Tibial nerve (tissue), 4 donors: ENCODE results near the gene NCDN. TPM values are rescaled to one million over a fixed set of nuclear protein-coding genes. Genes with fewer than 3 reads are reported as not detected.

ENCODE experiments used
- DNase-seq, 2 donors: peaks; one replicate each; pipeline ENCODE4 v3.0.0-alpha.2; 2019; ENCODE audit warnings: low spot score in 2 of 2
- H3K27ac ChIP-seq, 4 donors: fragments of 200-600 bp; sonication (generic) in 3 of 4; one replicate each; pipeline ENCODE4 v1.5.1; 2017 to 2019; ENCODE audit warnings: mild to moderate bottlenecking in 1 of 4
- H3K27me3 ChIP-seq, 2 donors: fragments of 200-600 bp; sonication (generic) in 1 of 2; one replicate each; pipeline versions ENCODE4 v1.5.1 to v1.6.0; 2017 to 2019
- H3K36me3 ChIP-seq, 3 donors: fragments of 200-600 bp; sonication (generic); one replicate each; pipeline ENCODE4 v1.5.1; 2018 to 2019
- H3K4me1 ChIP-seq, 4 donors: fragments of 200-600 bp; sonication (generic) in 3 of 4; one replicate each; pipeline ENCODE4 v1.5.1; 2017 to 2019
- H3K4me3 ChIP-seq, 4 donors: fragments of 200-600 bp; sonication (generic) in 3 of 4; one replicate each; pipeline ENCODE4 v1.5.1; 2017 to 2019; ENCODE audit warnings: mild to moderate bottlenecking in 1 of 4, moderate library complexity in 1 of 4
- H3K9me3 ChIP-seq, 4 donors: fragments of 200-600 bp; sonication (generic) in 3 of 4; one replicate each; pipeline ENCODE4 v1.5.1; 2017 to 2019
- EP300 ChIP-seq, 2 donors: sonication (generic); formaldehyde crosslinking; IDR thresholded peaks; one replicate each; pipeline ENCODE4 v1.6.1; 2017; ENCODE audit warnings: antibody characterized with exemption in 2 of 2, mild to moderate bottlenecking in 1 of 2
- POLR2A ChIP-seq, 2 donors: fragments of 450-650 bp; IDR thresholded peaks; one replicate each; pipeline ENCODE4 v1.6.1; 2017; ENCODE audit warnings: antibody characterized with exemption in 2 of 2, mild to moderate bottlenecking in 2 of 2, moderate library complexity in 2 of 2
- WGBS, 2 donors: methylation state at CpG; one replicate each; pipeline ENCODE4 v1.1.5; 2018; 5-methylcytosine and 5-hydroxymethylcytosine counted together
- total RNA-seq, 4 donors: library from RNA; depleted of rRNA; stranded (reverse); fragments of >200 nt; gene quantifications; one replicate each; pipeline ENCODE4 v1.1.0, GENCODE V29; 2016
- TF ChIP-seq, protein P1 (sequence below), 5 experiments: fragments of 200-600 bp in 3 of 5; fragments of 450-650 bp in 2 of 5; sonication (generic) in 3 of 5; IDR thresholded peaks; one replicate each; pipeline ENCODE4 v1.5.1; 2016 to 2019; ENCODE audit warnings: antibody characterized with exemption in 5 of 5, mild to moderate bottlenecking in 3 of 5, moderate library complexity in 2 of 5

The NCDN gene
- total RNA-seq, 4 donors from 2014 or later: 25.9 to 36.9 (median 29.3) TPM

DNA sequence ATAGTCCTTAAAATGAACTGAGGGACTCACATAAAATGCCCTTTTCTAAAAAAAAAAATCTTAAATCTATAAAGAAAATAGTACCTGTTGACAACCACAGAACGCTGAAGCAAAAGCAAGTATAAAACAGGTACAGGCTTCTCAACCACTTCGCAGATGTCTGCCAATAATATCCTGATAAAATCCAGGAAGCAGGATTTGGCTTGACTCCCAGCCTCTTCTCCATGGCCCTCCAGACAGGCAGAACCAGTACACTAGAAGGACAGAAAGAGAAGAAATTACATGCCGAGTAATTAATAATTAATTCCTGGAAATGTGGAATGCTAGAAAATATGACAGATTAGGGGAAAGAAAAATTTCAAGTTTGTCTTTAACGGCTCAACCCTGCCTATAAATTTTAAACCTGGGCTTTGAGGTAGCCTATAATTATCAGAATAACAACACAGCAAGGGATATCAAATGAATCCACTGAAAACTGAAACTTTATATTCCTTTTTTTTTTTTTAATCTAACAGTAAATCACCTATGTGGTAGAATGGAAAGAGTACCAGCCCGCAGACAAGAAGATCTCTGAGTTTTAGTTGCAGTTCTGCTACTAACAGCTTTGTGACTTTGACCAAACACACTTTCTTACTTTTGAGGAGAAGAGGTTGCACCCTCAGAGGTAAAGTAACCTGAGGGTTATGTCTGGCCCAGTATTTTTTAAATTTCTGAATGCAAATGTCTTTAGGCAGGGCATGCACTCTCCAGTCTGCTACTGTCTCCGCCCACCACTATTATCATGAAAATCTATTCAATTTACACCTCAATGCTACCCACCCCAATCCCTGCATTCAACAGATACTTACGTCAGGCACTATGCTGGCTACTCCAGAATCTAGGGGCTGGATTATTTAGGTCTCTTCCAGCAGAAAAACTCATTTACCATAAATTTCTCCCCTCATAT lies 3.1 kb upstream of the NCDN start:
- 58 to 64% methylated on average over 7 of the region's 7 CpGs for WGBS, 2 donors
- Histone ChIP-seq H3K27me3 (no peaks in the 10 kb centered on the region), H3K9me3 (no peaks in the 10 kb centered on the region), H3K4me3 (no peak overlapping the region), H3K36me3 (peaks cover 0 to 37% (median 6%) of the 10 kb centered on the region in 3 donors), H3K4me1 (peaks cover 0 to 65% (median 30%) of the 10 kb centered on the region in 4 donors), H3K27ac (peak overlapping the region in 3 of 4 donors; percentile 1 to 99 (median 98))
- TF ChIP-seq EP300 (IDR thresholded peaks at IDR 0.05): no peak
- TF ChIP-seq, protein P1, sequence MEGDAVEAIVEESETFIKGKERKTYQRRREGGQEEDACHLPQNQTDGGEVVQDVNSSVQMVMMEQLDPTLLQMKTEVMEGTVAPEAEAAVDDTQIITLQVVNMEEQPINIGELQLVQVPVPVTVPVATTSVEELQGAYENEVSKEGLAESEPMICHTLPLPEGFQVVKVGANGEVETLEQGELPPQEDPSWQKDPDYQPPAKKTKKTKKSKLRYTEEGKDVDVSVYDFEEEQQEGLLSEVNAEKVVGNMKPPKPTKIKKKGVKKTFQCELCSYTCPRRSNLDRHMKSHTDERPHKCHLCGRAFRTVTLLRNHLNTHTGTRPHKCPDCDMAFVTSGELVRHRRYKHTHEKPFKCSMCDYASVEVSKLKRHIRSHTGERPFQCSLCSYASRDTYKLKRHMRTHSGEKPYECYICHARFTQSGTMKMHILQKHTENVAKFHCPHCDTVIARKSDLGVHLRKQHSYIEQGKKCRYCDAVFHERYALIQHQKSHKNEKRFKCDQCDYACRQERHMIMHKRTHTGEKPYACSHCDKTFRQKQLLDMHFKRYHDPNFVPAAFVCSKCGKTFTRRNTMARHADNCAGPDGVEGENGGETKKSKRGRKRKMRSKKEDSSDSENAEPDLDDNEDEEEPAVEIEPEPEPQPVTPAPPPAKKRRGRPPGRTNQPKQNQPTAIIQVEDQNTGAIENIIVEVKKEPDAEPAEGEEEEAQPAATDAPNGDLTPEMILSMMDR (IDR thresholded peaks at IDR 0.05): no peak
- DNase-seq: no peak

DNA sequence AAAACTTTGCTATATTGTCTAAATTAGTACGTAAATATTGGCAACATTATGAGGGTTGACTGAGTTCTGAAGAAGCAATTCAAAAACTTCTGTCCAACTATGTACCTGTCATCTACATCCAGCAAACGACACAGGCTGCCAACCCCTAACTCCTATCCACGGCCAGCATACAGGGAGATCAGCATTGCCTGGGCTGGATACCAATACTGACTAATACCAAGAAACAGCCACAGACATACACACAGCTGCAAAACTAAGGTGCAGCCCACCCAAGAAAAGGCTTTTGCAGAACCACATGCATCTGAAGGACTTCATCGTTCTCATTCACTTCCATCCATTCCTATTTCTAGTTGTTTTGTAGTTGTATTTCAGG lies 2.4 kb upstream of the NCDN start:
- H3K36me3 ChIP-seq: peaks cover 0 to 39% (median 6%) of the 10 kb centered on the region in 3 donors
- no peak for DNase-seq
- TF ChIP-seq POLR2A (IDR thresholded peaks at IDR 0.05) (no peak), EP300 (IDR thresholded peaks at IDR 0.05) (no peak)
- TF ChIP-seq, protein P1 (IDR thresholded peaks at IDR 0.05): no peak

DNA sequence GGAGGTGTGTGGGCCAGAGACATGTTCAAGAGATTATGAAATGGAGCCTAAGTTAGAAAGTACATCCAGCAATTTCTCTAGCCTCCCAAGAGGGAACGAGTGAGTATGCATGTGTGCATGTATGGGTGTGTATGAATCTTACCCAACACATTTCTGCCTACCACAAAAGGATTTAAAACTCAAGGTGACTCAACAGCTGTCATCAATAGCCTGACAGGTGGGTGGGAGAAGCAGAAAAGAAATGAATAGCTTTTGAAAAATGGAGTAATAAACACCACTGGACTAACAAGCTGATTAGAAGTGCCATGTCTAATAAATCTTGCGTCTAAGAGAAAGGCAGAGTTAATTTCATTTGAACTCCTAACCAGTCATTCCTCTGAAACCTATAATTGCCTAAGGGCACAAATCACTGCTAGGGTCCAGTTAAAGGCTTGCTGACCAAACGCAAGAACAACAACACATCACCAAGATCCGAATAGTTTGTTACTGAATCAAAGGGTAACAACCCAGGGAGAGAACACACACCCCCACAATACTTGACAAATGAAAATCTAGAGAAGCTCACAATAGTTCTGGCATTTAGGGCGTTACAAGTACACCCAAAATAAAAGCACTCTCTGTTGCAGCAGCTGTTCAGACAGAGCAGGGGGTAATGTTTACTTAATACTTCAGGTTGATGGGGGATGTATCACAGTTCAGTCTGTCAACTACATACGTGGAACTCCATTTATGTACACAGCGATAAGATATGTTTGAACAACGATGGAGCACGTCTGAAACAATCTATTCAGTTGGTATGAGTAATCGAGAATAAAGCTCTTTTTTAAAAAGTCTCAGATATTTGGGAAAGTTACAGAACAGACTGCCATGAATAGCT lies 1.8 kb upstream of the NCDN start:
- peak overlapping the region in 2 of 4 donors; percentile 82 to 84 for H3K4me3 ChIP-seq
- H3K9me3 ChIP-seq: no peaks in the 10 kb centered on the region
- no peak for DNase-seq
- no peak for TF ChIP-seq EP300 (IDR thresholded peaks at IDR 0.05)
- TF ChIP-seq, protein P1 (IDR thresholded peaks at IDR 0.05): no peak
- TF ChIP-seq POLR2A (IDR thresholded peaks at IDR 0.05): no peak
- no peaks in the 10 kb centered on the region for H3K27me3 ChIP-seq
- H3K4me1 ChIP-seq: peaks cover 0 to 74% (median 30%) of the 10 kb centered on the region in 4 donors
- peak overlapping the region in 3 of 4 donors; percentile 96 to 99 (median 98) for H3K27ac ChIP-seq
- H3K36me3 ChIP-seq: peaks cover 0 to 39% (median 6%) of the 10 kb centered on the region in 3 donors
- WGBS, 2 donors: 41% methylated on average over 10 of the region's 10 CpGs

More for the DNA sequence above, 2.4 kb upstream of the NCDN start:
- Histone ChIP-seq H3K4me1 (peaks cover 0 to 71% (median 30%) of the 10 kb centered on the region in 4 donors), H3K27ac (peak overlapping the region in 3 of 4 donors; percentile 96 to 99 (median 98)), H3K27me3 (no peaks in the 10 kb centered on the region), H3K9me3 (no peaks in the 10 kb centered on the region), H3K4me3 (peak overlapping the region in 1 of 4 donors; percentile 84)
- WGBS, 2 donors: 61 to 63% methylated on average over 4 of the region's 4 CpGs

GRCh38 chr1:35556484-35557117 lies 998 bp upstream of the NCDN start:
- TF ChIP-seq, protein P1 (IDR thresholded peaks at IDR 0.05): no peak
- no peak for TF ChIP-seq EP300 (IDR thresholded peaks at IDR 0.05)
- no peak for TF ChIP-seq POLR2A (IDR thresholded peaks at IDR 0.05)
- Histone ChIP-seq H3K27me3 (no peaks in the 10 kb centered on the region), H3K4me3 (peak overlapping the region; percentile 74 to 92 (median 83)), H3K36me3 (peaks cover 0 to 39% (median 6%) of the 10 kb centered on the region in 3 donors), H3K27ac (peak overlapping the region; percentile 86 to 99 (median 97)), H3K9me3 (no peaks in the 10 kb centered on the region), H3K4me1 (peaks cover 0 to 76% (median 30%) of the 10 kb centered on the region in 4 donors)
- 1 to 2% methylated on average over 5 to 17 of the region's 17 CpGs for WGBS, 2 donors
- no peak for DNase-seq
